Parathyroid adenoma (tissue), 2 donors: ENCODE measurements around the gene NR5A1.
A peak's percentile ranks its signal among the peaks of the same experiment; 100 is the strongest.

ENCODE experiments used
- H2AFZ ChIP-seq: fragments of 300-600 bp; sonication (generic); one replicate; pipeline ENCODE4 v1.7.0; 2017; ENCODE audit warnings: antibody characterized with exemption, mild to moderate bottlenecking
- H3K27ac ChIP-seq: fragments of 300-600 bp; sonication (generic); one replicate; pipeline ENCODE4 v1.7.0; 2017
- H3K27me3 ChIP-seq: fragments of 300-600 bp; sonication (generic); one replicate; pipeline ENCODE4 v1.7.0; 2017; ENCODE audit warnings: low read length; ENCODE audit not compliant: control insufficient read depth, insufficient read depth
- H3K36me3 ChIP-seq: fragments of 300-600 bp; sonication (generic); one replicate; pipeline ENCODE4 v1.7.0; 2017; ENCODE audit warnings: low read length; ENCODE audit not compliant: control insufficient read depth, insufficient read depth
- H3K4me1 ChIP-seq: fragments of 300-600 bp; sonication (generic); one replicate; pipeline ENCODE4 v1.7.0; 2017; ENCODE audit warnings: control low read depth
- H3K4me2 ChIP-seq: fragments of 300-600 bp; sonication (generic); one replicate; pipeline ENCODE4 v1.7.0; 2017; ENCODE audit warnings: low read length
- H3K4me3 ChIP-seq: fragments of 300-600 bp; sonication (generic); one replicate; pipeline ENCODE4 v1.7.0; 2017; ENCODE audit warnings: low read depth, low read length
- H3K79me2 ChIP-seq: fragments of 300-600 bp; sonication (generic); one replicate; pipeline ENCODE4 v1.7.0; 2017; ENCODE audit warnings: control low read depth
- H3K9ac ChIP-seq: fragments of 300-600 bp; sonication (generic); one replicate; pipeline ENCODE4 v1.7.0; 2017; ENCODE audit warnings: mild to moderate bottlenecking
- H3K9me3 ChIP-seq: fragments of 300-600 bp; sonication (generic); one replicate; pipeline ENCODE4 v1.7.0; 2017; ENCODE audit warnings: low read length; ENCODE audit not compliant: control insufficient read depth
- CTCF ChIP-seq: fragments of 300-600 bp; sonication (generic); IDR thresholded peaks from one replicate; pipeline ENCODE4 v1.7.0; 2017; ENCODE audit warnings: antibody characterized with exemption, mild to moderate bottlenecking
- donor health status: primary hyperparathyroidism.

NR5A1 gene

GRCh38 chr9:124551472-124552272 lies 44.5 kb upstream of the NR5A1 start:
- Histone ChIP-seq H3K4me1 (peaks cover 2% of the 10 kb centered on the region), H3K9me3 (no peaks in the 10 kb centered on the region), H3K9ac (no peak overlapping the region), H3K4me2 (no peak overlapping the region), H2AFZ (no peak overlapping the region), H3K27ac (no peak overlapping the region), H3K27me3 (no peaks in the 10 kb centered on the region), H3K36me3 (no peaks in the 10 kb centered on the region), H3K79me2 (no peaks in the 10 kb centered on the region), H3K4me3 (no peak overlapping the region)
- TF ChIP-seq CTCF: peak; percentile 63

DNA sequence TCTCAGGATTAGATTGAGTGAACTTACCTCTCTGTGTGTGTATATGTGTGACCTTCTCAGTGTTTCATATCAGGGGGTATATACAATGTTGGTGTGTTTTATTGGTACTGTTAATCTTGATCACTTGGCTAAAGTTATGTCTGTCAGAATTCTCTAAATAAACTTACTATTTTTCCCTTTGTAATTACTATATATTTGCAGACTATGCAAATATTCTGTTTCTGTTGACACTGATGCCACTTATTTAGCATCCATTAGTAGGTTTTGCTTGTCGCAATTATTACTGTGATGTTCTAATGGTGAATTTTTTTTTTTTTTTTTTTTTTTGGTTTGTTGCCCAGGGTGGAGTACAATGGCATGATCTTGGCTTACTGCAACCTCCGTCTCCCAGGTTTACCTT lies 42.9 kb upstream of the NR5A1 start:
- Histone ChIP-seq H2AFZ (no peak overlapping the region), H3K36me3 (no peaks in the 10 kb centered on the region), H3K4me1 (peaks cover 2% of the 10 kb centered on the region), H3K27ac (no peak overlapping the region), H3K9ac (no peak overlapping the region), H3K27me3 (no peaks in the 10 kb centered on the region), H3K9me3 (no peaks in the 10 kb centered on the region), H3K4me3 (no peak overlapping the region), H3K79me2 (no peaks in the 10 kb centered on the region), H3K4me2 (no peak overlapping the region)
- TF ChIP-seq CTCF: no peak

DNA sequence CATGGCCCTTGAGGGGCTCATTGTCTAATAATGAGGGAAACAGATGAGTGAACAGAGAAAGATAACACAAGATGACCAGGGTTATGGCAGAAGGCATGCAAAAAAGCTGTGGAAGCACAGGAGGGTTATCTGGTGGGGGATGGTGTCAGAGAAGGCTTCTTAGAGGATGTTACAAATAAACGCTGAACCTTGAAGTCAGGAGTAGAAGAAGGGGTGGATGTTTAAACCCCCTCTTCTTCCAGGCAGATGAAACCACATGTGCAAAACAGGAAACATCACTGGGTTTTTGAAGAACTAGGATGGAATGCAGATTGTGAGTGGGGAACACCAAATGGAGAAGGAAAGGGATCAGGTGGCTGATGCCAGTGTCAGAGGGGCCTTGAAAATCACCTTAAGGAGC lies 41.8 kb upstream of the NR5A1 start:
- no peaks in the 10 kb centered on the region for H3K9me3 ChIP-seq
- H3K4me2 ChIP-seq: no peak overlapping the region
- no peak overlapping the region for H3K27ac ChIP-seq
- TF ChIP-seq CTCF: no peak
- H3K27me3 ChIP-seq: no peaks in the 10 kb centered on the region
- no peak overlapping the region for H2AFZ ChIP-seq
- H3K9ac ChIP-seq: no peak overlapping the region
- H3K4me3 ChIP-seq: no peak overlapping the region
- H3K79me2 ChIP-seq: no peaks in the 10 kb centered on the region
- no peaks in the 10 kb centered on the region for H3K36me3 ChIP-seq
- H3K4me1 ChIP-seq: peaks cover 2% of the 10 kb centered on the region

- no peak overlapping the region for H3K9ac ChIP-seq
- TF ChIP-seq CTCF: no peak
- H3K4me1 ChIP-seq: no peaks in the 10 kb centered on the region
- no peaks in the 10 kb centered on the region for H3K79me2 ChIP-seq
- no peak overlapping the region for H2AFZ ChIP-seq
- no peaks in the 10 kb centered on the region for H3K9me3 ChIP-seq
- H3K4me3 ChIP-seq: no peak overlapping the region
- H3K4me2 ChIP-seq: no peak overlapping the region
- no peaks in the 10 kb centered on the region for H3K27me3 ChIP-seq
- H3K27ac ChIP-seq: no peak overlapping the region
- no peaks in the 10 kb centered on the region for H3K36me3 ChIP-seq
Measured at GRCh38 chr9:124544535-124544934, 37.3 kb upstream of the NR5A1 start.

GRCh38 chr9:124541824-124542223 lies 34.6 kb upstream of the NR5A1 start:
- no peaks in the 10 kb centered on the region for H3K27me3 ChIP-seq
- H3K36me3 ChIP-seq: no peaks in the 10 kb centered on the region
- H3K4me1 ChIP-seq: no peaks in the 10 kb centered on the region
- H3K4me3 ChIP-seq: no peak overlapping the region
- no peak overlapping the region for H2AFZ ChIP-seq
- TF ChIP-seq CTCF: no peak
- no peaks in the 10 kb centered on the region for H3K79me2 ChIP-seq
- no peaks in the 10 kb centered on the region for H3K9me3 ChIP-seq
- no peak overlapping the region for H3K9ac ChIP-seq
- no peak overlapping the region for H3K4me2 ChIP-seq
- no peak overlapping the region for H3K27ac ChIP-seq
